Astrocyte of the spinal cord (primary cell): ENCODE results near the gene PFDN6.

Experiments
- DNase-seq: peaks from one replicate; pipeline ENCODE4 v3.0.0; 2011; ENCODE audit warnings: low read depth, low spot score
- H3K4me3 ChIP-seq: 2 replicates; pipeline ENCODE4 v1.5.1; 2011; ENCODE audit warnings: low read depth, mild to moderate bottlenecking, low read length, moderate library complexity
- in situ Hi-C: cut with HindIII; loops from 2 replicates; pipeline ENCODE4 v1.10.0; 2017; ENCODE audit warnings: low sequenced_read_pairs
- TF ChIP-seq, protein P1 (sequence below): IDR thresholded peaks from 2 replicates; pipeline ENCODE4 v1.5.1; 2012; ENCODE audit warnings: low read depth, mild to moderate bottlenecking, low read length, inconsistent platforms

The PFDN6 gene

DNA sequence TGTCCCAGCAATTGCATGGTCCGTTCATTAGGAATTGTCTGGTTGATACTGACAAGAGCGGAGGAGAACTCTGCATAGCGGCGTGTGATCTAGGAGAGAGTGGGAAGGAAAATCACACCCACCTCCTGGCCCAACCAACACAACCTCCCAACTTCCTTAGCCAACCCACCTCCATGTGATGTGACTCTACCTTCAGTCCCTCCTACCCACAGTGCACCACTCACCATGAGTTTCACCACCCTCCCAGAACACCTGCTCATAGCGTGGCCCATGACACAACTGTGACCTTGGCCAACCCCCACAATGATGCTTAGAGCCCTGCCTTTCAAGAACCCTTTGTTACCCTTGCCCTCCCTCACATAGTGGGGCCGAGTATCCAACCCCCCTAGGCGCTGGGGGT lies 25.4 kb upstream of the PFDN6 start:
- in situ Hi-C loops: no loop called here
- TF ChIP-seq, protein P1, sequence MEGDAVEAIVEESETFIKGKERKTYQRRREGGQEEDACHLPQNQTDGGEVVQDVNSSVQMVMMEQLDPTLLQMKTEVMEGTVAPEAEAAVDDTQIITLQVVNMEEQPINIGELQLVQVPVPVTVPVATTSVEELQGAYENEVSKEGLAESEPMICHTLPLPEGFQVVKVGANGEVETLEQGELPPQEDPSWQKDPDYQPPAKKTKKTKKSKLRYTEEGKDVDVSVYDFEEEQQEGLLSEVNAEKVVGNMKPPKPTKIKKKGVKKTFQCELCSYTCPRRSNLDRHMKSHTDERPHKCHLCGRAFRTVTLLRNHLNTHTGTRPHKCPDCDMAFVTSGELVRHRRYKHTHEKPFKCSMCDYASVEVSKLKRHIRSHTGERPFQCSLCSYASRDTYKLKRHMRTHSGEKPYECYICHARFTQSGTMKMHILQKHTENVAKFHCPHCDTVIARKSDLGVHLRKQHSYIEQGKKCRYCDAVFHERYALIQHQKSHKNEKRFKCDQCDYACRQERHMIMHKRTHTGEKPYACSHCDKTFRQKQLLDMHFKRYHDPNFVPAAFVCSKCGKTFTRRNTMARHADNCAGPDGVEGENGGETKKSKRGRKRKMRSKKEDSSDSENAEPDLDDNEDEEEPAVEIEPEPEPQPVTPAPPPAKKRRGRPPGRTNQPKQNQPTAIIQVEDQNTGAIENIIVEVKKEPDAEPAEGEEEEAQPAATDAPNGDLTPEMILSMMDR: no peak
- H3K4me3 ChIP-seq: no peak overlapping the region
- no peak for DNase-seq

DNA sequence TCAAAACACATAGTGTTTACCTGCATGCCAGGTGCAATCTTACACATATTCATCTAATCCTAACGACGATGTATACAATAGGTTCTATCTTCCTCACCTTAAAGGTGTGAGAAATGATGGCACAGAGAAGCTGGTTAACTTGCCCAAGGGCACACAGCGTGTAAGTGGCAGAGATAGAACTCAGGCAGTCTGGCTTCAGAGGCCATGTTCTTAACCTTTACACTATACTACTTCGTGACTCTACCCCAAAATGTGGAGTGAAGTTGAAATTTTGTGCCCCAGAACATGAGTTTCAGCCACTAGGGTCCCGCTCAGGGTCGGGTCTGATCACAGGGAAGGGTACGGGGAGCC lies 18.3 kb upstream of the PFDN6 start:
- no peak for DNase-seq
- H3K4me3 ChIP-seq: peak overlapping the region; percentile 84
- TF ChIP-seq, protein P1: no peak
- in situ Hi-C loops: no loop called here

DNA sequence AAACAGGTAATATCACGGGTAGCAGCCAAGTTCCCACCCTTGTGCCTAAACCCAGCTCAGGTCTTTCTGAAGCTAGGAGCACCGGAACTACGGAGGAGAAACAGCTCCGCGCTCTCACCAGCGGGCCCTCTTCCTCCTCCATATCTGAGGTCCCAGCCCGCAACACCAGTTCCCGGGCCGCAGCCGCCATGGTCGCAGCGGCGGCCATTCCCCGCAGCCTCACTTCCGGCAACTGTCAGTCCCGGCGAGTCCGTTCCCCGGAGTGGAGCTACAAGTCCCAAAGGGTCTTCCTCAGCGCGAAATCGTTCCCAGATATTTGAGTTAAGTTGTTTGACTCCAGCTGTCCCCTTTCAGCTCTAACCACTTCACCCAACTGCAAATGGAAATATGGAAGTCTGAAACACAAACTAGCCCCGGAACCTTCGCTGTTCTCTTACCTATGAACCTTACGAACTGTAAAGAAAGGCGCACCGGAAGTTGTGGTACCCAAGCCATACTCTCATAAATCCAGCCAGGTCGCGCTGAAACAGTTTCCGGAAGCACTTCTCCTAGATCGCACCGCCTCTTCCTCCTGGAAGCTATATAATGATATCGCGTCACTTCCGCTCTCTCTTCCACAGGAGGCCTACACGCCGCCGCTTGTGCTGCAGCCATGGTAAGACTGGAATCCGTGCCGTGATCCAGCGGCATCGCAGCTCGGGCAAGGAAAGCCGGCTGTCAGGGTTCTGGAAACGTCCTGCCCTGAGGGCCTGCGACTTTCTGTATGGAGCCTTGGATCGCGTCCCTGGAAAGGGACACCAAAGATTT lies 17.7 kb upstream of the PFDN6 start, which contains the start of the genes RPS18 and VPS52:
RPS18 (plus strand) TSS at position 608 of the 807 bp plus-strand sequence; CDS start at position 653, 45 bp downstream.
VPS52 (minus strand) TSS at position 409 of the 807 bp plus-strand sequence; CDS start at position 208, 201 bp downstream.
- DNase-seq: peak; percentile 99
- in situ Hi-C loops: no loop called here
- H3K4me3 ChIP-seq: peak within 1 kb of the TSS; percentile 84
- TF ChIP-seq, protein P1: no peak

DNA sequence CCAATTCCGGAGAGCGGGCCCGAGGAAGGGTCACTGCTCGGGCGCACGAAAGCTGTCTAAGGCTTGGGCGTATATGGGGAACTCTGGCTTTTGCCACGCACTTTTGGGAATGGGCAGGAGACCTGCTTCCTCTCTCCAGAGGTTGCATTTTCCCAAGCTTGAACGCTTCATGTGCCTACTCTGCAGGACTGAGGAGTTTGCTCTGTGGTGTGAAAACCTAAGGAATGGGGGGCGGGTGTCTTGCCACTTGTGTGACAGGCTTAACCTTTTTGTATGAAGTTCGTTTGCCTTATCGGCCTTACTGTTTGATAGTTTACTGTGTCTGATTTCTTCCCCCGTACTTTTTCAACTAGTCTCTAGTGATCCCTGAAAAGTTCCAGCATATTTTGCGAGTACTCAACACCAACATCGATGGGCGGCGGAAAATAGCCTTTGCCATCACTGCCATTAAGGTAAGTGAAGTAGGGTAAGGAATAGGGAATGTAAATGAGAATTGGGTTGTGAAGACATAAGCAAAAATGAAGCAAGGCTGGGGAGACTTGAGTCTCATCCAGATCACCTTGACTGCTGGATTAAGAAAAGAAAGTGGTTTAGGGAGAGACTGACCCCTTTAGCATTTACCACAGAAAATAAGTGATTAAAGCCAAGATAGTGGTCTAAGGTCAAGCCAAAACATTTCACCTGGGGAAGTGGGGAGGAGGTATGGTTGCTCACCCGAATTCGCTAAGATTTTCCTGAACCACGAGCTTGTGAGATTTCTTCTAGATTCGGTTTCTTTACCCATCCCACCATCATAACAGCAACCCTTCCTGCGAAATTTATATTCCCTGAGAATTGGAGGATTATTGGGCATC lies 16.9 kb upstream of the PFDN6 start:
- peak overlapping the region; percentile 84 for H3K4me3 ChIP-seq
- DNase-seq: no peak
- in situ Hi-C loops: no loop called here
- TF ChIP-seq, protein P1: no peak

DNA sequence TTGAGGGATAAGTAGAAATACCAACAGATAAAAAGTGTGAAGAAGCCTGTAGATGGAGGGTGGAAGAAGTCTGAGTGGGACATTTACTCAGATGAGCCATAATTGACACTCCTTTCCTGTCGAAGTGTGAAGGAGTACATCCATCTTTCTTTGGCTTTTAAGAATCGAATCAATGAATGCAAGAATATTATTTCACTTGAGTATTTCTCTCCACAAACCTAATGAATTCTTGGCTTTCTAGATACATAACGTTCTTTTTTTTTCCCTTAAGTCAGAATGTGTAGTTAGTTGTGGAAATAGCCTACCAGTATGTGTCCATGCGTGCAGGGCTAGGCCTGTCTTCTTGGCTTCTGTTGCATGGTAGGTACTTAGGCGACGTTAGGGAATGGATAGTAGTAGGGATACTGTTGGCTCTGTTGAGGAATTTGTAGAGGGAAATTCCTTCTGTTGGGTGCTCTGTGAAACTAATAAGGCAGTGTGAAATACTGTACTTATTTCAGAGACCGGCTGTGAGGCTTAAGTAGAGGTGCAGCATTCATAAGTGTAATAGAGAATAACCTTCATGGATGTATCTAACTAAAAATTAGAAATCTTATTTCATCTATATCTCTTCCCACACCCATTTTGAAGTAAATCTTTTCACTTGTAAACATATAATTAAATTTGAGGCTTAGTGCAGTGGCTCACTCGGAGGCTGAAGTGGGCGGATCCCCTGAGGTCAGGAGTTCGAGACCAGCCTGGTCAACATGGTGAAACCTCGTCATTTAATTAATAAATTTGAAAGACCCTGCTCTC lies 16.1 kb upstream of the PFDN6 start:
- TF ChIP-seq, protein P1: no peak
- in situ Hi-C loops: no loop called here
- H3K4me3 ChIP-seq: peak overlapping the region; percentile 84
- DNase-seq: no peak
